D341Med (cell line): ENCODE data around the gene C1QTNF9.
"Not testable (repeated sequence)": the region's sequence is repeated elsewhere in the genome, so short reads cannot be mapped to it uniquely, and the experiment has no call there.

Experiments
- DNase-seq: peaks from one replicate; pipeline ENCODE4 v3.0.0; 2012; ENCODE audit warnings: low spot score

Gene C1QTNF9

DNA sequence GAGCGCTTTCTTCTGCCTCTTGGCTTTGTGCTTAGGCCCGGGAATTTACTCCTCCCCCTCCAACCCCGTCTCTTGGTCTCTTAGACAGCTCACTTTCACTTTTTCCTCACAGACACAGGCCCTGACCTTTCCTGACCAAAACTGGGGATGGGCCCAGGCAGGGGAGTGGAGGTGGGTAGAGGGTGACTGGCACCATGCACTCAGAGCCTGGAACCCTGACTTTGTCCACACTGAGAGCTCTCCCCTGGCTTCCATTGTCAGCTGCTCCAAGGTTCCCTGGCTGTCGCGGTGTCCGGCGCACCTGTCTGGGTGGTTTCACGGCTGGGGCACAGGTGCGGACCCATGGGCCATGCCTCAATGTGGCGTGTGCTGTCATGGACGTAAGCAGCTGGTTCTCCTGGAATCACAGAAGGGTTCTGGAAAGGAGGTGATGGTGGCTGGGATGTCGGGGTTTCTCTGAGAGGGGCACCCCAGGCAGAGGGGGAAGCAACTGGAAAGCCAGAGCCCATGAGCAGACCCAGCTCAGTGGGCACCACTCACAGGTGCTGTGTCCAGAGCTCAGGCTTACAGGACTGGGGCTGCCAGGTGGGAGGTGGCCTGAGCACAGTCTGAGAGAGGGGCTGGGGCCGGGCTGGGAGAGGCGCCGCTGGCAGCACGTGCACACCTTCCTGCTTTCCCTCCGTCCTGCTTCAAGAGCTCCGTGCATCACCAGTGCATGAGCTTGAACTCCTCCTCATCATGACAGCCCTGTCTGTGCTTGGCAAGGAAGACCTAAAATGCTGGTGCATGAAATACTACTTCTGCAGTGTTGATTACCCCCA lies 28.0 kb upstream of the C1QTNF9 start:
- no peak for DNase-seq

DNA sequence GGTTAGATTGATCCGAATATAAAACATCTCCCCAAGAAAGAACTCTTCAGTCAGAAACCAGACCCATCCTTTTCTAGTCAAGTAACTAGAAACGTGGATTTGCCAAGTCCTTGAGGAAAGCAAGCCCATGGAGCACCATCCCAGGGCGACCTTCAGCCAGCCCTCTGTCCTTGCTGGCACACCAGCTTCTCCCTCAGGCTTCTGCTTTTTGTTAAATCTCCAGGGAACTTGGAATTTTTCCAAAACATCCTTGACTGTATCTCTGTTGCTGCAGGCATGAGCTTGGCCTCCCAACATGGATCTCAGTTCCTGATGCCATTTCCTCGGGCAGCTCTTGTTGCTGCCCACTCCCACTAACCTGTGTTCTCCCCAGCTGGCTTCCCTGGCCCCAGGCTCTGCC lies 27.1 kb upstream of the C1QTNF9 start:
- DNase-seq = no peak

DNA sequence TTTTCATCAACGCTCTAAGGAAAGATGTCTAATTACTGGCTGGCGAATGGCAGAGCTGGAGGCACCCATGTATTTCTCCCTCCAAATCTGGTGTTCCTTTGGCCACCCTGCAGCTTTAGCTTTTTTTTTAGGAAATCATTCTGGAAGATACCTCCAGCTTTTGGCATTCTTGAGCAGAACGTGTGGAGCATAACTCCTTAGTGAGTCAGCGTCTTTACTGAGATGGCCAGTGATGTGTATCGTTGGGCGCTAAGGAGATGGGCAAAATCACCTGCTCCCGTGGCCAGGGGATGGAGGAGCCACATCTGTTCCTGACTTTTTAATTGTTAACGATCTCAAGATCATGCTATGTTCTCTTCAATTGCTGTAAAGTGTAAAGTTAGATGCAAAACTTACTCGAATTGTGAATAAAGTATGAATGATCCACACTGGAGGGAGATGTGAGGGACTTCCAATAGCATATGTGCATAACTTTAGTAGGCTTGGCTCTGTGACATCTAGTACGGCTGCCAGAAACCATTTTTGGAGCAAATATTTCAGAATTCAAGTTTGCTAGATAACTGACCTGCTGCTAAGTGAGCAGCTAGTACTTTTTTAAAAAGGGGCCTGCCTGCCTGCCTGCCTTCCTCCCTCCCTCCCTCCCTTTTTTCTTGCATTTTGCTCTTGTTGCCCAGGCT lies 24.4 kb upstream of the C1QTNF9 start:
- DNase-seq = no peak

DNA sequence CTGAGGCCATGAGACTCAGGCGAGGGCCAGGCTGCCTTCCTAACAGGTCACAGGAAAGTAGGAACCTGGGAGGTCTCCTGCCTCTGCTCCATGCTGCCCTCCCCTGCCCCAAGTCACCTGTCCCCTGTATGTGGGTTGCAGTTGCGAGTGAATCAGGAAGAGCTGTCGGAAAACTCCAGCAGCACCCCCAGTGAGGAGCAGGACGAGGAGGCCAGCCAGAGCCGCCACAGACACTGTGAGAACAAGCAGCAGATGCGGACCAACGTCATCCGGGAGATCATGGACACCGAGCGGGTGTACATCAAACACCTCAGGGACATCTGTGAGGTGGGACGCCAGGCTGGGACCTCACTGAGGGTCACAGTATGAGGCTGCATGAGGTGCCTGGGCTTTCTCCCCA lies 22.8 kb upstream of the C1QTNF9 start:
- DNase-seq = no peak

DNA sequence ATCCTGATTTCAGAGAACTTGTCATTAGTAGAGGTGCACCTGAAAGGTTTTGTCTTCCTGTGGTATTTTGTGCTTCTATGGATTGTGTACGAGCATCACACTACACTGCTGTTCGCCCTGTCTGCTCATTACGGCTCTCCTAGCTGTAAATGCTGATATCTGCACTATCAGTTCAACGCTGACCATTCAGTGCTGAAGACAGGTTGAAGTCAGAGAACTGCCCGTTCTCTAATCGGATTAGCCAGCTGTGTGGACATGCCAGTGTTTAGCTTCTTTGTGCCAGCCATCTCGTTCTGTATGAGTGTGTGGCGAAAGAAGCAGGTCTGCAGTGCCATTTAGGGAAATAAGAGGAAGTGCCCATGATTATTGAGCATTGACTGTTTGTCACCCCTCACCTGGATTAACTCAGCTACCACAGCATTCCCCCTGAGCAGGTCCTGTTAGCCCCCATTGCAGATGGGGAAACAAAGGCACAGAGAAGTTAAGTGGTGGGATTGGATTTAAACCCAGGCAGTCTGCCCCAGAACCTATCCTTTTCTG lies 21.6 kb upstream of the C1QTNF9 start:
- no peak for DNase-seq

DNA sequence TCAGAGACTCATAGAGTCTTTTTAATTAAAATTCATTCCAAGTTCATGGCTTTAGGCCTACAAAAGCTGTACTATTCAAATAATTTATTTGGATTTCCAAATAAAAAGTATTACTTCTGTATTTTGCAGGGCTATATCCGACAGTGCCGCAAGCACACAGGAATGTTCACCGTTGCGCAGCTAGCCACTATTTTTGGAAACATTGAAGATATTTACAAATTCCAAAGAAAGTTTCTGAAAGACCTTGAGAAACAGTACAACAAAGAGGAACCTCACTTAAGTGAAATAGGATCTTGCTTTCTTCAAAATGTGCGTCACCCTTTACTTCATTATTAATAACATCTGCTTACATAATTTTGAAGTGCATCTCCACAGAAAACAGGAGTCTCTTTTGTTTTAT lies 20.5 kb upstream of the C1QTNF9 start:
- no peak for DNase-seq

DNA sequence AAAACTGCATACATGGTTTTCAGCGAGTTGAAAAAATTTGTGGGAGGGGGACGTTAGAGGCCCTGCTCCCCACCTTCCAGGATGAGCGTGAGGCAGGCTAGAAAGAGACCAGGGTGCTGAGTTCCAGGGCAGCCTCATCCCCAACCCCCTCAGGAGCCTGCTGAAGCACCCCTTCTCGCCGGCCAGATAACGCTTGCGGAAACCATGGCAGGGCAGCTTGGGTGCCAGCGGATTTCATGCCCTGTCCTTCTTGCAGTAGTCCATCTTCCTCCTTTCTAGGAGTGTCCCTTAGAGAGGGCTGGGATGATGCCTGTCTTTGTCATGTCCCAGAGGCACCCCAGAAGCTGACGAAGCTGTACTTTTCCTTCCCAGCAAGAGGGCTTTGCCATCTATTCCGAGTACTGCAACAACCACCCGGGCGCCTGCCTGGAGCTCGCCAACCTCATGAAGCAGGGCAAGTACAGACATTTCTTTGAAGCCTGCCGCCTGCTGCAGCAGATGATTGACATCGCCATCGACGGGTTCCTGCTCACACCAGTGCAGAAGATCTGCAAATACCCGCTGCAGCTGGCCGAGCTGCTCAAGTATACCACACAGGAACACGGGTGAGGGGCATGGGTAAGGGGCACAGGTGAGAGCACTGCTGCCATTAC lies 19.0 kb upstream of the C1QTNF9 start:
- no peak for DNase-seq

DNA sequence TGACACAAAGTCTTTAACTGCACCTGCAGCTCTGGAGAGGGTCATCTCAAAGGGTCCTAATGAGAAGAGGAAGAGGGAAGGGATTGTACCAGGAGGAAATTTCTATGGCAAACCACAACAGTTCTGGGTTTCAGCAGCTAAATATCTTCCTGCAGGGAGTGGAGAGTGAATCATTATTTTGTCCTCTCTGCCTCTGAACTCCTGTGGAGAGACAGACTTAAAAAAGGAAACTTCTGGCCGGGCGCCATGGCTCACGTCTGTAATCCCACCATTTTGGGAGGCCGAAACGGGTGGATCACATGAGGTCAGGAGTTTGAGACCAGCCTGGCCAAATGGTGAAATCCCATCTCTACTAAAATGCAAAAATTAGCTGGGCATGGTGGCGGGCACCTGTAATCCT lies 16.9 kb upstream of the C1QTNF9 start:
- no peak for DNase-seq

DNA sequence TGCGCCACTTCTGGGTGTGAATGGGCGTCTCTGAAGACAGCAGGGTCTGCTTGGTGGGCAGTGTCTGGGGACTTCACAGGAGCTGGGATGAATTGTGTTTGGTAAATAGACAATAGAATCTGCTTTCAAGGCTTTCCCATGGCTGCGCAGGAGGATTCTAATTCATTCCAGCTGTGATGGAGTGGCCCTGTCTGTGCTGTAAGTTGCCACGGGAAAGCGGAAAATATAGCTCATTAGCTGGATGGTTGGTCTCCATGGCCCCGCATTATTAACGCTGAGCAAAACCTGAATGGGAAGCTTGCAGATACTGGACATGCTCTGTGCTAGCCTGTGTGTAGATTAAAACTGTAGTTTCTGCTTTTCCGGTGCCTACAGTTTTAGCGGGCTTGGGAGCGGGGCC lies 15.6 kb upstream of the C1QTNF9 start:
- no peak for DNase-seq

DNA sequence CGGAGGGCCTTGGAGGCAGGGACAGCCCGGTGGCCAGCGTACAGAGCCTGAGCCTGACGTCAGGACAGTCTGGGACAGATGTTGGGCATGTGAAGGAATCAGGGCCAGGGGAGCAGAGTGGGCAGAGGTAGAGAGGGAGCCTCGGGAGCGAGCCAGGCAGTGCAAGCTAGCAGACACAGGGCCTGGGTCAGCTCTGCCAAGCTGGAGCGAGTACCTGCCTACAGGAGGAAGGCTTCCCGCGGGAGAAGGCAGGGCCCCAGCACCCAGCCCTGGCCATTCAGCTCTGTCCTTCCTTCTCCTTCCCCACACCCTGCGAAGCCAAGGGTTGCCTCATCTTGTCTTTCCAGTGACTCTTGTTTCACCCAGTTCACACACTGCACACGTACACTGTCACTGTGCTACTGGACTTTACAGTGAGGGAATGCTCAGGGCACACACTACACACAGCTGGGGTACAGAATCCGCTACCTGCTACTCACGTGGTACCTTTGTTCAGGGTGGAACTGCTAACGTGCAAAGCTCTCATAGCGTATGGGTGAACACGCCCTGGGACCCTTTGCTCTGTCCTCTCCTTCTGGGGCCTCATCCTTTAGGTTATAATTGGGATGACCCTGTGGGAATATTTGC lies 9.8 kb upstream of the C1QTNF9 start:
- DNase-seq = no peak

DNA sequence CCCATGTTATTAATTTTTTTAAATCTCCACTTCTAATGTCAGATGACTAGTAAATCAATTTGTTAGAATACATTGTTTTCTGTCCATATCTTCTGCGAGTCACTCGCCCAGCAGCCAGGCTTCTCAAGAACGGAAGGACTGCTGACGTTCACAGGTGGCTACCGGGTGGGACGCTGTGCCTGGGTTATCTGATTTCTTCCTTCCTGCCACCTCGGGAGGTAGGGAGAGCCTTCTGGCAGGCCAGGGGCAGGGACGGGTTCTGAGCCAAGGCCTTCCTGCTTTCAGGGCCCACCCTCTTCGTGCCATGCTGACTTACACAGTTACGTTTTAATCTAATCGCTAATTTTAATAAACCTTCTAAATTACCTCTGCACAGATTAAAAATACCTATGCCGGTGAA lies 7.9 kb upstream of the C1QTNF9 start:
- no peak for DNase-seq

DNA sequence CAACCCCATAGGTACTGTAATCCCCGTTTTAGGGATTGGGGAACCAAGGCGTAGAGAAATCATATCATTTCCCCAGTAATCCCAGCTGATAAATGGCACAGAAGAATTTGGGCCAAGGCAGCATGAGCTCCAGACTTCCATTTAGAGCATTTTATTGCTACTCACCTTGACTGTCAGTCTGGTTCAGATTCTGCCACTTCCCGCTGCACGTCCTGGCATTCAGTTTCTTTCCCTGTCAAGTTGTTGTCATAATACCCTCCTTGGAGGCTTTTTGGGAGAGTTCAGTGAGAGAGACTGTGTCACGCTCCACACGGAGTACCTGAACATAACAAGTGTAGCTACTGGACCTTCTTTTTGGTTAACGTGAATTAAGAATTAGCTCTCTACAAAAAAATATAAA lies 7.5 kb upstream of the C1QTNF9 start:
- no peak for DNase-seq

DNA sequence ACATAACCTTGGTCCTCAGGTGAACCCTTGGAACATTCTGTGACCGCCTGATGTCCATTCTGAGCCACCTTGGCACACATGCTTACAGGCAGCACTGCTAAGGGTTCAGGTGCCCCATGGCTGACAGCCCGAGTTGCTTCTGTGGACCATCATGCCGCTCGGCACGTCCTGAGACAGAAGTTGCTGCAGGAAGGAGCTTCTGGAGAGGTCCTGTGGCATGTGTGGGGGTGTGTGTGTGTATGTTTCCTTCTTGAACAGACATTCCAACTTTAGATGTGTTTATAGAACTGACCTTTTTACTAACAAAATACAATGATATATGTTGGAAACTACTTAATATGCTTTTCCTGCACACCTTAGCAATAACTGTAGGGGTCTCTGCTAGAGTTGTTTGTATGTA lies 4.8 kb upstream of the C1QTNF9 start:
- no peak for DNase-seq

DNA sequence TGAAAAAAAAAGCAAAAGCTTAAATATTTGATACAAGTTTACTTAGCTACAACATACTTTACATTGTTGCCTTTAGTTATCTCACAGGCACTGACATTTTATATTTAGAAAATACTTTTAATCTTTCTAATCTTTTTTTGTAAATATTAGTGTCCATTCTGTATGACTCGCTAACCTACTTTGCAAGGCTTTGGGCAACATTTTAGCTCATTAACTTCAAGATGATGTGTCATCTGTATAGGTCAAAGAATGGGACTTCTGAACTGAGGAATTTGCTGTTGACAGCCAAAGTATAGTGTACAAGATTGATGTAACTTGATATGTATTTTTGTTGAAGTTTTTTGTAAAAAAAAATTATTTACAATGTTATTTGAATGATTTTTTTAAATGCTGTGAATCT lies 2.7 kb upstream of the C1QTNF9 start:
- DNase-seq = no peak

DNA sequence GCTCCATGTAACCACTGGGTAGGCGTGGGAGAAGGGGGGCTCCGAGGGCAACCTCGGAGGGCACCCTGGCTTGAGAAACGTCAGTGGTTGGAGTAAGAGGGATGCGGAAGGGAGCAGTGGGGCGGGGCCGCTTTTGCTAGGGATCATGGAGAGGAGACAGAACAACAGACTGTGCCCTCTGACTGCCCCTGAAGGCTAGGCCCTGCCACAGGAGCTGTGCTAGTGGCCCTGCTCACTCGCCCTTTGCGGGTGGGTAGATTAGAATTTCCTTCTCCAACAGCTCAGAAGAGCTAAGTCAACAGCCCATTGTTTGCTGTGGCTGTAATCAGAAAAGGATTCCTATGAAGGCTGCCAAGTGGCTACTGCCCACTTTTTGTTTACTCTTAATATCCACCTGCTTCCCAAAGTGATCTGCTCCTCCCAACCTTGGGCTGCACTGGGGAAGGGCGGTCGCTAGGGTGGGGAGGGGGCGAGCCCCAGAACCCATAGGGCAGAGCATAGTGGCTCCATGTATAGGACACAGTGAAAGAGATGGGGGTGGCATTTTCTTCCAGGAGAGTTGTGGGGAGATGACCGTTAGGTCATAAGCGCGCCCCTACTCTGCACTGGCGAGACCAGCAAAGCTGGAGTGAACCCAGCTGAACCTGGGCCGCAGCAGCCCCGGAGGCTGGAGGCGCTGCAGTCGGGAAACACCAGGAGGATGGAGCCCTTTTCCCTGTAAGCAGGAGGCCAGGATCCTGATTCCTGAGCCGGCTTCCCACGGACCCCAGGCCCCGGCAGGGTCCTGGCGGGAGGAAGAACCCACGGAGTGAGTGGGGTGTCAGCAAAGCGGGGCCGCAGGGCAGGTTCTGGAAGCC lies 1.9 kb upstream of the C1QTNF9 start:
- DNase-seq = no peak

DNA sequence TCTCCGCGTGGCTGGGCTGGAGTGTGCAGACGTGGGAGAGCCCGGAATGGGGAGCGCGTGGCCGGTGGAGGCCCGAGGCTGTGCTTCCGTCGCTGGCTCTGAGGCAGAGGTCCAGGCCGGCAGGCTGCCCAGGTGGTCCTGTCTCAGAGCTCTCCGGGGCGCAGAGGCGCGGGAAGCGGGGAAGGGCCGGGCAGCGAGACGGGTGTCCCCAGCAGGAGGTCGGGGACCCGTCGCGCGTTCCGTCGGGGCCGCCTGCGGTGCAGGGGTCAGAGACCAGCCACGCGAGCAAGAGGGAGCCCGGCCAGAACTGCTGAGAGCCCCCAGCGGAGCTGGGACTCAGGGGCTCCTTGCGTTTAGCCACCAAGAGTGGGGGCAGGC lies 1.3 kb upstream of the C1QTNF9 start:
- no peak for DNase-seq

DNA sequence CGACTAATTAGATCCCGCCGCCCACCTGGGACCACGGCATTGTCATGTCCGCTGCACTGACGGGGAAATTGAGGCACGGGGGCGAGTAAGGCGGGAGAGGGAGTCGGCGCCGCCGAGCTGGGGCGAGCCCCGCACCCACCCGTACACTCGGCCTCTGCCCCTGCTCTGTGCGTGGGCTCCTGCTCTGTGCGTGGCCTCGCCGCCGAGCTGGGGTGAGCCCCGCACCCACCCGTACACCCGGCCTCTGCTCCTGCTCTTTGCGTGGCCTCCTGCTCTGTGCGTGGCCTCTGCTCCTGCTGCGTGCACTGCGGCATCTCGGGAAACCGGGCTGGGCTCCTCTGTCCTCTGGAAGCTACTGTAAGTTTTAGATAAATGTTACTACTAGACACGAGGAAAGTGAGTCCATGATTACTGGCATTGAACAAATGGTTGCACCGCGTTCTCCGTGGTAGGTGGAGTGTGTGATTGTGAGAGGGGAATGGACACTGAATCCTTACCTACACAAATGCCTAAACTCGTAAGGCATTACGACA lies 826 bp upstream of the C1QTNF9 start:
- no peak for DNase-seq

DNA sequence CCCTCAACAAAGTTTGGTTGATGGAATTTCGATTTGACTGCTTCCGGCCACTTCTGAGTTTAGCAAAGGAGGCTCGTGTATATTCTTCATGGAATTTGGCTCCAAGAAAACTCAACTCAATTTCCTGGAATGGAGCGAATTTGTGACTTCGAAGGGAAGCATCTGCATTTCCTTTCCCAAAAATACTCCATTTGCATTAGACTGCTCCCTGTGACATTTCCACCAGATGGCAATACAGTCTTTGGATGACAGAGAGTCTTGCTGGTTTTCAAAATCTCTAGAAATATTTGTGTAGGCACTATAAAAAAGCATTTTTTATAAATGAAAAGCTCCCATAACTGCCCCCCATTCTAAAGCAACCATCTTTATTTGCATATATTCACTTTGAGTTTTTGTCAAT lies 4.1 kb downstream of the C1QTNF9 start:
- DNase-seq = no peak

DNA sequence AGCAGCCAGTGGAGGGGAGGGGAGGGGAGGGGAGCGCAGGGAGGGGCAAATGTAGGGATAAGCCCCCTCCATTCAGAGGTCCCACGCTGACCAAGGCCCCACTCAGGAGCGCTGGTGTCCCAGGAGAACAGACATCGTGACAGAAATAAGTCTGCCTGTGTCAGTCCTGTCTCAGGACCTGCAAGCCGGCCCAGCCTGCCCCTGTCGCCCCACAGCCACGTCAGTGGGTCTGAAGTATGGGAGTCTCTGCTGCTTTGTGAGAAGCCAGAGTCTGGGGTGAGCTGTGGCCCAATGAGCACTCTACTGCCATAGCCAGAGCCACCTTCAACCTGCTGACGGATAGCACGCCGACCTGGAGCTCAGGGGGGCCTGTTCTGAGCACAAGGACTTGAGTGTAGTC lies 8.5 kb downstream of the C1QTNF9 start:
- DNase-seq = not testable (repeated sequence)

DNA sequence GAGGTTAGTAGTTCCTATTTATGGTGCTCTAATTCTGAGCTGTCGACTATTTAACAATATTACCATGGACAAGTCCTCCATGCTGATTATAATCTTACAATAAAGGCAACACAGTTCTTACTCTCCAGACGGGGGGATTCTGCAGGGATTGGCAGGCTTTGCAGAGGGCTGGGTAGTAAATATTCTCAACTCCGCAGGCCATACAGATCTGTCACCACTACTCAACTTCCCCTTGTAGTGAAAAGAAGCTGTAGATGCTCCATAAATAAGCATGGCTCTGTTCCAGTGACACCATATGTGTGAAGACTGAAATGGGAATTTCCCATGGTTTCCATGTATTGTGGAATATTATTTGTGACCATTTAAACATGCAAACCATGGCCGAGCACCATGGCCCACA lies 9.5 kb downstream of the C1QTNF9 start:
- not testable (repeated sequence) for DNase-seq

DNA sequence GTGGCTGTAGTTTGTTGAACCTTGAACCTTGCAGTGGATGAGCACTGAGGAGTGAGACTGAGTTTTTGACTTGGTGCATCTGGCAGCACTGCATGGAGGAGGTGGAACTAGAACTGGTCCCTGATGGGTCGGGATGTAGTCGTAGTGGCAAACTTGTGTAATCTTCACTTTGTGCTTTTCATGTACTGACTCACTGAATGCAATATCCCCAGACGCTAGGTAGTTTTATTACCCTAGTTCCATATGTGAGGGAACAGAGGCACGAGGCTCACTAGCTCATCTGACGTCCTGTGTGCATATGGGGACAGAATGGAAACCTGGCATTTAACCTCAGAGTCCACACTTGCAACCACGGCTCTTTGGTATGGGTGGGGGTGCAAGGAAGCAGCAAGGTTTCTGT lies 10.3 kb downstream of the C1QTNF9 start:
- DNase-seq = not testable (repeated sequence)
